Chondrocyte (in vitro differentiated cells): Measurements from ENCODE around the gene NCOA1. TPM values are rescaled to one million over a fixed set of nuclear protein-coding genes. Genes with fewer than 3 reads are reported as not detected.

Source experiments
- DNase-seq: peaks from one replicate; pipeline ENCODE4 v3.0.0; 2021; ENCODE audit warnings: mixed read lengths, low spot score
- H3K27ac Mint-ChIP-seq: one replicate; pipeline ENCODE4 v1.8.0; 2021; ENCODE audit warnings: mild to moderate bottlenecking, moderate library complexity, mixed read lengths; ENCODE audit not compliant: unreplicated experiment
- H3K27me3 Mint-ChIP-seq: 2 replicates; pipeline ENCODE4 v1.8.0; 2021; ENCODE audit warnings: low read depth, mixed read lengths
- H3K36me3 Mint-ChIP-seq: 2 replicates; pipeline ENCODE4 v1.8.0; 2021; ENCODE audit warnings: low read depth, mixed read lengths
- H3K4me1 Mint-ChIP-seq: 2 replicates; pipeline ENCODE4 v1.8.0; 2021; ENCODE audit warnings: low read depth, mild to moderate bottlenecking, mixed read lengths
- H3K4me3 Mint-ChIP-seq: one replicate; pipeline ENCODE4 v1.8.0; 2021; ENCODE audit warnings: mild to moderate bottlenecking, moderate library complexity, mixed read lengths; ENCODE audit not compliant: unreplicated experiment
- H3K9me3 Mint-ChIP-seq: 2 replicates; pipeline ENCODE4 v1.8.0; 2021; ENCODE audit warnings: low read depth, mixed read lengths
- CTCF ChIP-seq: fragments of 200-600 bp; sonication (generic); IDR thresholded peaks from 2 replicates; pipeline ENCODE4 v1.5.0; 2021; ENCODE audit warnings: antibody characterized with exemption, mild to moderate bottlenecking, moderate library complexity
- total RNA-seq: library from RNA; stranded (reverse); gene quantifications from 3 replicates; pipeline ENCODE4 v1.2.1, GENCODE V29; 2021

The NCOA1 gene
- total RNA-seq, 1 donor from 2014 or later: 20.3 TPM

- no peak overlapping the region for H3K4me3 Mint-ChIP-seq
- H3K4me1 Mint-ChIP-seq: no peaks in the 10 kb centered on the region
- peaks cover 2% of the 10 kb centered on the region for H3K27me3 Mint-ChIP-seq
- DNase-seq: no peak
- no peaks in the 10 kb centered on the region for H3K9me3 Mint-ChIP-seq
- H3K27ac Mint-ChIP-seq: no peak overlapping the region
- no peaks in the 10 kb centered on the region for H3K36me3 Mint-ChIP-seq
- no peak for TF ChIP-seq CTCF
Observed at GRCh38 chr2:24469148-24469650, 21.9 kb upstream of the NCOA1 start.

GRCh38 chr2:24471662-24472061 is 19.4 kb upstream of the NCOA1 start:
- Mint-ChIP-seq H3K36me3 (no peaks in the 10 kb centered on the region), H3K27me3 (peaks cover 2% of the 10 kb centered on the region), H3K27ac (no peak overlapping the region), H3K4me3 (no peak overlapping the region), H3K4me1 (no peaks in the 10 kb centered on the region), H3K9me3 (no peaks in the 10 kb centered on the region)
- no peak for TF ChIP-seq CTCF
- no peak for DNase-seq

- H3K36me3 Mint-ChIP-seq: no peaks in the 10 kb centered on the region
Observed at GRCh38 chr2:24472416-24472815, 18.6 kb upstream of the NCOA1 start.

GRCh38 chr2:24473626-24474025 is 17.4 kb upstream of the NCOA1 start:
- no peaks in the 10 kb centered on the region for H3K9me3 Mint-ChIP-seq
- no peak overlapping the region for H3K27ac Mint-ChIP-seq
- H3K4me3 Mint-ChIP-seq: no peak overlapping the region
- no peaks in the 10 kb centered on the region for H3K4me1 Mint-ChIP-seq
- DNase-seq: no peak
- no peaks in the 10 kb centered on the region for H3K36me3 Mint-ChIP-seq
- TF ChIP-seq CTCF: no peak
- H3K27me3 Mint-ChIP-seq: no peaks in the 10 kb centered on the region

More at GRCh38 chr2:24472416-24472815, 18.6 kb upstream of the NCOA1 start:
- no peak overlapping the region for H3K4me3 Mint-ChIP-seq
- peaks cover 2% of the 10 kb centered on the region for H3K27me3 Mint-ChIP-seq
- no peaks in the 10 kb centered on the region for H3K4me1 Mint-ChIP-seq
- H3K9me3 Mint-ChIP-seq: no peaks in the 10 kb centered on the region
- H3K27ac Mint-ChIP-seq: no peak overlapping the region
- DNase-seq: no peak
- TF ChIP-seq CTCF: no peak

GRCh38 chr2:24474053-24474452 is 17.0 kb upstream of the NCOA1 start:
- Mint-ChIP-seq H3K9me3 (no peaks in the 10 kb centered on the region), H3K4me3 (no peak overlapping the region), H3K27ac (no peak overlapping the region), H3K4me1 (no peaks in the 10 kb centered on the region), H3K36me3 (no peaks in the 10 kb centered on the region), H3K27me3 (no peaks in the 10 kb centered on the region)
- TF ChIP-seq CTCF: no peak
- no peak for DNase-seq
